ENCODE measurements around the gene RIN3. TPM values are rescaled to one million over a fixed set of nuclear protein-coding genes. Genes with fewer than 3 reads are reported as not detected.

The RIN3 gene
- total RNA-seq, 1 experiment from 2014 or later: 1.5 TPM

DNA sequence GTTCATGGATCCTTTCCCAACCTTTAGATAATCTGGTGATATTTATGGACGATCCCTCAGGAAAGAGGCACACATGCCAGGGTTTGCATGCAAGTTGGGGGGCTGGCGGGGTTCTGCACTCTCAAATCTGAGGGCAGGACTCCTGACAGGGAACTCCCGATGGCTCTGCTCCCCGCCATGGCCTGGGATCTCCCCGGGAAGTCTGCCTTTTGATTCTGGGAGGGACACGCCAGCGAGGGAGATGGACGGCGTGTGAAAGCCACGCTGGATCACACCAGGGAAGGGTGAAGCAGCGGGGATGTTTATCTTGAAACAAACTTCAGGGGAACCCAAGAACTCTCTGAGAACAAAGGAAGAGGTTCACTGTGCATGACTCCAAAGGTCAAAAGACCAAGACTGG lies 191.2 kb downstream of the RIN3 start:
- Histone ChIP-seq H4K5ac (ENCODE audit: insufficient read length, low read depth, low read length) (no peak overlapping the region), H3K4me2 (ENCODE audit: insufficient read depth, insufficient read length, low read length) (no peak overlapping the region), H3K23me2 (ENCODE audit: insufficient read length, low read depth, low read length, poor library complexity, severe bottlenecking) (no peaks in the 10 kb centered on the region), H2AFZ (ENCODE audit: low read length) (no peak overlapping the region), H2AK5ac (ENCODE audit: insufficient read length, low read length) (no peak overlapping the region), H3K79me1 (ENCODE audit: insufficient read depth, low read depth, low read length, poor library complexity, severe bottlenecking) (no peaks in the 10 kb centered on the region), H3K27ac (ENCODE audit: insufficient read length, low read depth, low read length) (no peak overlapping the region), H4K20me1 (ENCODE audit: control insufficient read depth, insufficient read depth, insufficient read length) (no peaks in the 10 kb centered on the region), H3K56ac (ENCODE audit: insufficient read length, low read depth, low read length) (no peak overlapping the region), H3T11ph (ENCODE audit: low read length) (no peak overlapping the region), H3K27me3 (ENCODE audit: insufficient read depth, low read length) (no peaks in the 10 kb centered on the region), H3K9ac (ENCODE audit: extremely low read depth, insufficient read length, low read length) (no peak overlapping the region), H2BK5ac (ENCODE audit: insufficient read length, low read length) (no peak overlapping the region), H3K4me1 (ENCODE audit: insufficient read depth, low read length) (no peaks in the 10 kb centered on the region), H2BK20ac (ENCODE audit: low read depth, low read length, poor library complexity, severe bottlenecking) (no peak overlapping the region), H2BK15ac (ENCODE audit: low read depth, low read length) (no peak overlapping the region), H4K91ac (ENCODE audit: insufficient read length, low read depth, low read length) (no peak overlapping the region), H3K18ac (ENCODE audit: insufficient read length, low read depth, low read length) (no peak overlapping the region), H2BK120ac (ENCODE audit: low read depth, low read length, poor library complexity, severe bottlenecking) (no peak overlapping the region), H4K8ac (replicated peaks; ENCODE audit: insufficient read length, low read depth, low read length) (no peak overlapping the region), H3K9me3 (ENCODE audit: control insufficient read depth, low read depth, low read length) (no peaks in the 10 kb centered on the region), H3K14ac (ENCODE audit: insufficient read depth, low read length) (no peak overlapping the region), H3K4ac (ENCODE audit: low read depth, low read length) (no peak overlapping the region), H3K79me2 (ENCODE audit: insufficient read depth, low read length) (no peaks in the 10 kb centered on the region), H2BK12ac (ENCODE audit: insufficient read length, low read depth, low read length) (no peak overlapping the region), H3K23ac (ENCODE audit: insufficient read length, low read depth, low read length) (no peak overlapping the region)
- Mint-ChIP-seq H3K36me3 (ENCODE audit: insufficient read depth in 1 of 3, low read depth in 3 of 3) (peaks cover 20 to 43% (median 38%) of the 10 kb centered on the region in 3 experiments), H3K4me3 (no peak overlapping the region), H3K4me1 (peaks cover 2% of the 10 kb centered on the region in 2 experiments; a peak in 2 of 4 replicates), H3K27me3 (ENCODE audit: low read depth) (peaks cover 2% of the 10 kb centered on the region; the same call in 1 of the 2 replicates), H3K27ac (0 out of 7 replicates have a peak overlapping the region, but pooled peaks of 1 of the 3 experiments have one; percentile 3), H3K9me3 (no peaks in the 10 kb centered on the region)
- DNase-seq: no peak
- TF ChIP-seq, protein P1, sequence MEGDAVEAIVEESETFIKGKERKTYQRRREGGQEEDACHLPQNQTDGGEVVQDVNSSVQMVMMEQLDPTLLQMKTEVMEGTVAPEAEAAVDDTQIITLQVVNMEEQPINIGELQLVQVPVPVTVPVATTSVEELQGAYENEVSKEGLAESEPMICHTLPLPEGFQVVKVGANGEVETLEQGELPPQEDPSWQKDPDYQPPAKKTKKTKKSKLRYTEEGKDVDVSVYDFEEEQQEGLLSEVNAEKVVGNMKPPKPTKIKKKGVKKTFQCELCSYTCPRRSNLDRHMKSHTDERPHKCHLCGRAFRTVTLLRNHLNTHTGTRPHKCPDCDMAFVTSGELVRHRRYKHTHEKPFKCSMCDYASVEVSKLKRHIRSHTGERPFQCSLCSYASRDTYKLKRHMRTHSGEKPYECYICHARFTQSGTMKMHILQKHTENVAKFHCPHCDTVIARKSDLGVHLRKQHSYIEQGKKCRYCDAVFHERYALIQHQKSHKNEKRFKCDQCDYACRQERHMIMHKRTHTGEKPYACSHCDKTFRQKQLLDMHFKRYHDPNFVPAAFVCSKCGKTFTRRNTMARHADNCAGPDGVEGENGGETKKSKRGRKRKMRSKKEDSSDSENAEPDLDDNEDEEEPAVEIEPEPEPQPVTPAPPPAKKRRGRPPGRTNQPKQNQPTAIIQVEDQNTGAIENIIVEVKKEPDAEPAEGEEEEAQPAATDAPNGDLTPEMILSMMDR (conservative IDR thresholded peaks at IDR 0.05): no peak
- no CpG with 5 or more reads among the region's 11 CpGs for WGBS (ENCODE audit: extremely low coverage, insufficient read length, low lambda C conversion rate)
